ENCODE results near the gene ZNF239.
"Not testable (repeated sequence)": the region's sequence is repeated elsewhere in the genome, so short reads cannot be mapped to it uniquely, and the experiment has no call there.

The ZNF239 gene

GRCh38 chr10:43574906-43575305 is 490 bp upstream of the ZNF239 start:
- peaks cover 30% of the 10 kb centered on the region for H3K27me3 ChIP-seq
- TF ChIP-seq, protein P1, sequence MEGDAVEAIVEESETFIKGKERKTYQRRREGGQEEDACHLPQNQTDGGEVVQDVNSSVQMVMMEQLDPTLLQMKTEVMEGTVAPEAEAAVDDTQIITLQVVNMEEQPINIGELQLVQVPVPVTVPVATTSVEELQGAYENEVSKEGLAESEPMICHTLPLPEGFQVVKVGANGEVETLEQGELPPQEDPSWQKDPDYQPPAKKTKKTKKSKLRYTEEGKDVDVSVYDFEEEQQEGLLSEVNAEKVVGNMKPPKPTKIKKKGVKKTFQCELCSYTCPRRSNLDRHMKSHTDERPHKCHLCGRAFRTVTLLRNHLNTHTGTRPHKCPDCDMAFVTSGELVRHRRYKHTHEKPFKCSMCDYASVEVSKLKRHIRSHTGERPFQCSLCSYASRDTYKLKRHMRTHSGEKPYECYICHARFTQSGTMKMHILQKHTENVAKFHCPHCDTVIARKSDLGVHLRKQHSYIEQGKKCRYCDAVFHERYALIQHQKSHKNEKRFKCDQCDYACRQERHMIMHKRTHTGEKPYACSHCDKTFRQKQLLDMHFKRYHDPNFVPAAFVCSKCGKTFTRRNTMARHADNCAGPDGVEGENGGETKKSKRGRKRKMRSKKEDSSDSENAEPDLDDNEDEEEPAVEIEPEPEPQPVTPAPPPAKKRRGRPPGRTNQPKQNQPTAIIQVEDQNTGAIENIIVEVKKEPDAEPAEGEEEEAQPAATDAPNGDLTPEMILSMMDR (IDR thresholded peaks at IDR 0.05), result no peak
- no peaks in the 10 kb centered on the region for H3K9me3 ChIP-seq
- no peak overlapping the region for H3K27ac ChIP-seq
- peaks cover 0 to 3% of the 10 kb centered on the region in 2 experiments for H3K4me1 ChIP-seq (ENCODE audit: control insufficient read depth in 1 of 2, insufficient read depth in 1 of 2, low read depth in 1 of 2, low read length in 1 of 2)
- H3K4me3 ChIP-seq (ENCODE audit: low read depth in 1 of 2, low read length in 1 of 2), result no peak overlapping the region
- H3K36me3 ChIP-seq, result no peaks in the 10 kb centered on the region

GRCh38 chr10:43573250-43574000 is 991 bp downstream of the ZNF239 start:
- Histone ChIP-seq H3K36me3 (no peaks in the 10 kb centered on the region), H3K9me3 (no peaks in the 10 kb centered on the region), H3K27me3 (peaks cover 30% of the 10 kb centered on the region), H3K4me3 (ENCODE audit: low read depth in 1 of 2, low read length in 1 of 2) (no peak overlapping the region), H3K4me1 (ENCODE audit: control insufficient read depth in 1 of 2, insufficient read depth in 1 of 2, low read depth in 1 of 2, low read length in 1 of 2) (peaks cover 0 to 3% of the 10 kb centered on the region in 2 experiments), H3K27ac (no peak overlapping the region)
- TF ChIP-seq, protein P1 (IDR thresholded peaks at IDR 0.05), result no peak

- Histone ChIP-seq H3K9me3 (no peaks in the 10 kb centered on the region), H3K4me3 (ENCODE audit: low read depth in 1 of 2, low read length in 1 of 2) (no peak overlapping the region), H3K27me3 (peaks cover 30% of the 10 kb centered on the region), H3K27ac (no peak overlapping the region), H3K4me1 (ENCODE audit: control insufficient read depth in 1 of 2, insufficient read depth in 1 of 2, low read depth in 1 of 2, low read length in 1 of 2) (peaks cover 0 to 3% of the 10 kb centered on the region in 2 experiments), H3K36me3 (no peaks in the 10 kb centered on the region)
- TF ChIP-seq, protein P1 (IDR thresholded peaks at IDR 0.05), result no peak
Measured at GRCh38 chr10:43570971-43571370, 3.4 kb downstream of the ZNF239 start.

GRCh38 chr10:43569681-43570080 is 4.7 kb downstream of the ZNF239 start:
- Histone ChIP-seq H3K4me1 (ENCODE audit: control insufficient read depth in 1 of 2, insufficient read depth in 1 of 2, low read depth in 1 of 2, low read length in 1 of 2) (peaks cover 0 to under 1% of the 10 kb centered on the region in 2 experiments), H3K36me3 (no peaks in the 10 kb centered on the region), H3K27me3 (peaks cover 21% of the 10 kb centered on the region), H3K4me3 (ENCODE audit: low read depth in 1 of 2, low read length in 1 of 2) (no peak overlapping the region), H3K27ac (no peak overlapping the region), H3K9me3 (no peaks in the 10 kb centered on the region)
- TF ChIP-seq, protein P1 (IDR thresholded peaks at IDR 0.05), result no peak

GRCh38 chr10:43557214-43557613 is 17.2 kb downstream of the ZNF239 start:
- no peaks in the 10 kb centered on the region for H3K9me3 ChIP-seq

GRCh38 chr10:43543746-43544145 is 30.7 kb downstream of the ZNF239 start:
- H3K9me3 ChIP-seq; H3K27ac ChIP-seq; H3K4me1 ChIP-seq (ENCODE audit: control insufficient read depth in 1 of 2, insufficient read depth in 1 of 2, low read depth in 1 of 2, low read length in 1 of 2); H3K4me3 ChIP-seq (ENCODE audit: low read depth in 1 of 2, low read length in 1 of 2); H3K27me3 ChIP-seq; H3K36me3 ChIP-seq: not testable (repeated sequence)

More at GRCh38 chr10:43557214-43557613, 17.2 kb downstream of the ZNF239 start:
- Histone ChIP-seq H3K4me1 (ENCODE audit: control insufficient read depth in 1 of 2, insufficient read depth in 1 of 2, low read depth in 1 of 2, low read length in 1 of 2) (no peaks in the 10 kb centered on the region), H3K27me3 (no peaks in the 10 kb centered on the region), H3K4me3 (ENCODE audit: low read depth in 1 of 2, low read length in 1 of 2) (no peak overlapping the region), H3K27ac (no peak overlapping the region), H3K36me3 (no peaks in the 10 kb centered on the region)
- TF ChIP-seq, protein P1 (IDR thresholded peaks at IDR 0.05), result no peak

All from neutrophil (primary cell).